ENCODE results near the gene SCT.

- no peak for TF ChIP-seq CTCF (IDR thresholded peaks at IDR 0.05)
- TF ChIP-seq POLR2A (IDR thresholded peaks at IDR 0.05): no peak
These were observed 30.6 kb downstream of the SCT start for GRCh38 chr11:596374-596773.
